ENCODE data around the gene DLG5. TPM values are rescaled to one million over a fixed set of nuclear protein-coding genes. Genes with fewer than 3 reads are reported as not detected.

Gene DLG5
- total and polyA plus RNA-seq, 4 donors = 6.6 to 33.2 (median 15.8) TPM

DNA sequence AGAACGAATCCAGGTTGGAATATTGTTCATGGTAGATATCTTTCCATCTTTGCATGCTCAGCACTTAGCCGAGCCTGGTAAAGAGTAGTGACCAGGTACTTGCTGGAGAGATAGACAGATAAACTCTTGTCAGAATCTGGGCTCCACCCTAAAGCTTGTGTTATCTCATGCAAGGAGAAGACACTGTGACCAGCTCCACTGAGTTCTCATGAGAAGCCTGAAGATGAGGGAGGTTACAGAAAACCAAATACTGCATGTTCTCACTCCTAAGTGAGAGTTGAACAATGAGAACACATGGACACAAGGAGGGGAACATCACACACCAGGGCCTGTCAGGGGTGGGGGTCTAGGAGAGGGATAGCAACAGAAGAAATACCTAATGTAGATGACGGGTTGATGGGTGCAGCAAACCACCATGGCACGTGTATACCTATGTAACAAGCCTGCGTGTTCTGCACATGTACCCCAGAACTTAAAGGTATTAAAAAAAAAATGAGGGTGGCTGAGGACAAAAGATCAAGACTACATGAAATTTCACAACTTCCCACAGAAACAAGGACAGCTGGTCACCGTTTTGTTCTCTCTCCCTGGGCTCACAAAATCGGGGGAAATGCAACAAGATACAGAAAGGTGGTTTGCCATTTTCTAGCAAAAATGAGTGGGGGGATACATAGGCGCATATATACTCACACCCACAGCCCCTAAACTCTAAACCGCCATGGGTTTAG is 17.4 kb downstream of the DLG5 start:
- H3K27ac ChIP-seq (ENCODE audit: low read depth in 1 of 2, low read length in 1 of 2) = no peak overlapping the region
- no peak for ATAC-seq (ENCODE audit: insufficient read depth, low FRiP score)
- DNase-seq = no peak
- TF ChIP-seq, protein P1, sequence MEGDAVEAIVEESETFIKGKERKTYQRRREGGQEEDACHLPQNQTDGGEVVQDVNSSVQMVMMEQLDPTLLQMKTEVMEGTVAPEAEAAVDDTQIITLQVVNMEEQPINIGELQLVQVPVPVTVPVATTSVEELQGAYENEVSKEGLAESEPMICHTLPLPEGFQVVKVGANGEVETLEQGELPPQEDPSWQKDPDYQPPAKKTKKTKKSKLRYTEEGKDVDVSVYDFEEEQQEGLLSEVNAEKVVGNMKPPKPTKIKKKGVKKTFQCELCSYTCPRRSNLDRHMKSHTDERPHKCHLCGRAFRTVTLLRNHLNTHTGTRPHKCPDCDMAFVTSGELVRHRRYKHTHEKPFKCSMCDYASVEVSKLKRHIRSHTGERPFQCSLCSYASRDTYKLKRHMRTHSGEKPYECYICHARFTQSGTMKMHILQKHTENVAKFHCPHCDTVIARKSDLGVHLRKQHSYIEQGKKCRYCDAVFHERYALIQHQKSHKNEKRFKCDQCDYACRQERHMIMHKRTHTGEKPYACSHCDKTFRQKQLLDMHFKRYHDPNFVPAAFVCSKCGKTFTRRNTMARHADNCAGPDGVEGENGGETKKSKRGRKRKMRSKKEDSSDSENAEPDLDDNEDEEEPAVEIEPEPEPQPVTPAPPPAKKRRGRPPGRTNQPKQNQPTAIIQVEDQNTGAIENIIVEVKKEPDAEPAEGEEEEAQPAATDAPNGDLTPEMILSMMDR (IDR thresholded peaks at IDR 0.05; ENCODE audit: control extremely low read depth, extremely low read depth) = no peak
- WGBS, 2 donors = 72 to 79% methylated on average over 9 of the region's 9 CpGs
- H3K9ac ChIP-seq (ENCODE audit: insufficient read depth in 1 of 2, low read length in 2 of 2) = no peak overlapping the region
- H3K27me3 ChIP-seq (ENCODE audit: control insufficient read depth in 3 of 3, insufficient read depth in 3 of 3, low read length in 2 of 3) = no peaks in the 10 kb centered on the region
- peaks cover 0 to 17% (median 9%) of the 10 kb centered on the region in 5 donors for H3K4me1 ChIP-seq (ENCODE audit: control insufficient read depth in 5 of 5, insufficient read depth in 5 of 5, low read length in 5 of 5)
- no peaks in the 10 kb centered on the region for H3K36me3 ChIP-seq (ENCODE audit: control insufficient read depth in 4 of 4, insufficient read depth in 4 of 4, low read length in 4 of 4)
- H3K9me3 ChIP-seq (ENCODE audit: control insufficient read depth in 4 of 4, insufficient read depth in 3 of 4, low read length in 3 of 4) = no peaks in the 10 kb centered on the region
- H3K4me3 ChIP-seq = no peak overlapping the region

DNA sequence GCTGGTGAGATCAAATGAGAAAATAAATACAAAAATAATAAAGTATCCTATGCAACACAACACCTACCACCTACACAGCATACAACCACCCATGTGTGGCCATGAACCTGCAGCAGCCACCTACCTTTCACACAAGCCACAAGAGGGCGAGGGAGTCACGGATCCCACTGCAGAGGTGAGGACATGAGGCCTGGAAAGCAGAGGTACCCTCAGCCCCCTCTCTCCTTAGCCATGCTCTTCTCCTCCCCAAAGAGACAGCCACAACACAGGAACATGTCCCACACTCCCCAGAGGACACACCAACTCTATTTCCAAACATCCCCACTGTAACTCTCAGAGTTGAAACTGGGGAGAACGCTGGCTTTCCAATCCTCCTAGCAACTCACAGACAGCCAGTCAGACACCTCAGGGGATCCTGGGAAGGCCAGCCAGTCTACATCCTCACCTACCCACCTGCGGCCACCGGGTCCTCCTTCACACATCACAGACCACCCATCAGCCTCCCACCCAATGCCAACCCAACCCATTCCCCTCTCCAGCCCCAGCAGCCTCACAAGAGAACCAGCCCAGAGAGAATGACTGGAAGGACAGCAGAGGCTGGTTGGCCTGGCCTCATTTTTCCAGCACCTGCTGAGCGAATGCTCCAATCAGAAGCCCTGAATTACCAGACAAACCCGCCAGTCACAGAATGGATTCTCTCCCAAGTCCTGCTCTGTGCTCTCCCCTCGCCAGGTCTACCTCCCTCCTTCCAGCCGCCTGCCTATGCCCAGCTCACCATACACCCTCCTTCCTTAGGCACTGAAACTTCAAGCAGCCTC is 18.4 kb downstream of the DLG5 start:
- Histone ChIP-seq H3K36me3 (ENCODE audit: control insufficient read depth in 4 of 4, insufficient read depth in 4 of 4, low read length in 4 of 4) (no peaks in the 10 kb centered on the region), H3K27ac (ENCODE audit: low read depth in 1 of 2, low read length in 1 of 2) (no peak overlapping the region), H3K4me1 (ENCODE audit: control insufficient read depth in 5 of 5, insufficient read depth in 5 of 5, low read length in 5 of 5) (peaks cover 0 to 17% (median 9%) of the 10 kb centered on the region in 5 donors), H3K4me3 (no peak overlapping the region), H3K27me3 (ENCODE audit: control insufficient read depth in 3 of 3, insufficient read depth in 3 of 3, low read length in 2 of 3) (no peaks in the 10 kb centered on the region), H3K9me3 (ENCODE audit: control insufficient read depth in 4 of 4, insufficient read depth in 3 of 4, low read length in 3 of 4) (no peaks in the 10 kb centered on the region), H3K9ac (ENCODE audit: insufficient read depth in 1 of 2, low read length in 2 of 2) (no peak overlapping the region)
- 95% methylated on average over 9 of the region's 9 CpGs for WGBS, 2 donors
- ATAC-seq (ENCODE audit: insufficient read depth, low FRiP score) = no peak
- TF ChIP-seq, protein P1 (IDR thresholded peaks at IDR 0.05; ENCODE audit: control extremely low read depth, extremely low read depth) = no peak
- DNase-seq = no peak

GRCh38 chr10:77907462-77907861 is 19.1 kb downstream of the DLG5 start:
- Histone ChIP-seq H3K36me3 (ENCODE audit: control insufficient read depth in 4 of 4, insufficient read depth in 4 of 4, low read length in 4 of 4) (no peaks in the 10 kb centered on the region), H3K9ac (ENCODE audit: insufficient read depth in 1 of 2, low read length in 2 of 2) (no peak overlapping the region), H3K9me3 (ENCODE audit: control insufficient read depth in 4 of 4, insufficient read depth in 3 of 4, low read length in 3 of 4) (no peaks in the 10 kb centered on the region), H3K27ac (ENCODE audit: low read depth in 1 of 2, low read length in 1 of 2) (no peak overlapping the region), H3K4me3 (no peak overlapping the region), H3K27me3 (ENCODE audit: control insufficient read depth in 3 of 3, insufficient read depth in 3 of 3, low read length in 2 of 3) (no peaks in the 10 kb centered on the region), H3K4me1 (ENCODE audit: control insufficient read depth in 5 of 5, insufficient read depth in 5 of 5, low read length in 5 of 5) (peaks cover 0 to 17% (median 9%) of the 10 kb centered on the region in 5 donors)
- DNase-seq (no peak), ATAC-seq (ENCODE audit: insufficient read depth, low FRiP score) (no peak)
- WGBS, 2 donors = 93 to 96% methylated on average over 3 of the region's 3 CpGs
- TF ChIP-seq, protein P1 (IDR thresholded peaks at IDR 0.05; ENCODE audit: control extremely low read depth, extremely low read depth) = no peak
